Kidney capillary endothelial cell (primary cell): Measurements from ENCODE around the gene PPTC7.
"Not testable (repeated sequence)": the region's sequence is repeated elsewhere in the genome, so short reads cannot be mapped to it uniquely, and the experiment has no call there.

Source experiments
- DNase-seq: peaks from one replicate; pipeline ENCODE4 v3.0.0-alpha.2; 2018; ENCODE audit warnings: low spot score

PPTC7 gene

GRCh38 chr12:110534811-110535210 is 48.3 kb downstream of the PPTC7 start:
- no peak for DNase-seq

DNA sequence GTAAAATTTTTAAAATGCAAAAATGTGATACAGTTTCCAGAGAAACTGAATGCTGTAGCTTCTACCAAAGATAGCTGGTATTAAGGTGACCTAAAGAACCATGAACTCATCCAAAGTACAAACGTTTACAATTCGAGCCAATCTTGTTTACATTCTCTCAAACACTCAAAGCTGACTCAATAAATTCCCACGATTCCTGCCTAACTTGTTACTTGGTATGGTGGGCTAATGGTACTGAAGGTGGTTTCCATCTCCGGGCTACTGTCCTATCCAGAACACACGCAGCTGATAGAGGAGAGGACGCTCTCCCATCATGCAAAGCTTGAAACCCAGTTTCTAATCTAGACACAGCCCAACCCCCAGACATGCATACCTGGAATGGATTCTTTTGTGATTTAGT is 49.5 kb downstream of the PPTC7 start:
- DNase-seq = no peak

DNA sequence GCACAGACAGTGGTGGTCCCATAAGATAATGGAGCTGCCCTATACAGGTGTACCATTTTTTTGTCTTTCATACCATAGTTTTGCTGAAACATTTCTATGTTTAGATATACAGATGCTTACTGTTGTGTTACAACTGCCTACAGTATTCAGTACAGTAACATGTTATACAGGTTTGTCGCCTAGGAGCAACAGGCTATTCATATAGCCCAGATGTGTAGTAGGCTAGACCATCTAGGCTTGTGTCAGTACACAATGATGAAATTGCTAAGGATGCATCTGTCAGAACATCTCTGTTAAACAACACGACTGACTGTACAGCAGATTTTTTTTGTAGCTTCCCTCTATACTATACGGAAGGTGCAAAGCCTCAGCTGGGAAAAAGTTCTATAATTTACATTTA is 50.5 kb downstream of the PPTC7 start:
- DNase-seq = no peak

DNA sequence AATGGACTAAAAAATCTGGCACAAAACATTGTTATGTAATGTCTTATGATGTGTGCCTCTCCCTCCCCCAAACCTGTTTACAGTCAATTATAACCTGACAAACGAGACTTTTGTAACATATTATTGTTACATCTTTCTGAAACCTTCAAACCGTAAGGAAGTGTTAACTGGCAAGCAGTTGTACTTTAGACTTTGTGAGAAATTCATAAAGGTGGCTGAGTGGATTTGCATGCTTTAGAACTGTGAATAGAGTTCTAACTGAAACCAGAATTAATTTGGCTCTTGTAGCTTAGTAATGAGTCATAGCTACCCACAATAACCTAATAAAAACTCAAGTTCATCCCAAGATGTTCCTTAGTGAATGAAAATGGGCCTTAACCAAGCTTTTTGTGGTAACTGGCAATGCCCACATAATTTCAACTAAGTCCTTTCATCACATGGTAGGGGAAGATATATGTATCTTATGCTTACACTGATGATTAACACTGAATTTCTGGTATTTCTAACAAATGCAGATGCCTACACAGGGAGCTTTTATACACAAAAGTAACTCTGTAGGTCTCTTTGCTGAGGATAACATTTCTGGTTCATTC is 51.3 kb downstream of the PPTC7 start:
- DNase-seq = no peak

DNA sequence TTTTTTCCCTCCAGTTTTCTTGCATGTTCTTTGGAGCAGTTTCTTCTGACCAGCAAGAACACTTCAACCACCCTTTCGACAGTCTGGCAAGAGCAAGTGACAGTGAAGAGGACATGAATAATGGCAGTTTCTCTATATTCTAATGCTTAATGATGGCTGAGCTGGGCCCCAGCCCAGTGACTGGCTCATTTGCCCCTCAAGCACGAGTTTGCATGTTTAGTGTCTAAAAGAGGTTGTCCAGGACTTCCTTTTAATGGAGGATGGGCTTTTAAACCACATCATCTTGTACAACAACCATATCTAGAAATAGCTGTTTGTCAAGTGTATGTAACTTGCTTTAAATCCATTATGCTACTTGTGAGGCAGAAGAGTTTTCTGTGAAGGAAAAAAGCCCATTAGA is 52.6 kb downstream of the PPTC7 start:
- no peak for DNase-seq

DNA sequence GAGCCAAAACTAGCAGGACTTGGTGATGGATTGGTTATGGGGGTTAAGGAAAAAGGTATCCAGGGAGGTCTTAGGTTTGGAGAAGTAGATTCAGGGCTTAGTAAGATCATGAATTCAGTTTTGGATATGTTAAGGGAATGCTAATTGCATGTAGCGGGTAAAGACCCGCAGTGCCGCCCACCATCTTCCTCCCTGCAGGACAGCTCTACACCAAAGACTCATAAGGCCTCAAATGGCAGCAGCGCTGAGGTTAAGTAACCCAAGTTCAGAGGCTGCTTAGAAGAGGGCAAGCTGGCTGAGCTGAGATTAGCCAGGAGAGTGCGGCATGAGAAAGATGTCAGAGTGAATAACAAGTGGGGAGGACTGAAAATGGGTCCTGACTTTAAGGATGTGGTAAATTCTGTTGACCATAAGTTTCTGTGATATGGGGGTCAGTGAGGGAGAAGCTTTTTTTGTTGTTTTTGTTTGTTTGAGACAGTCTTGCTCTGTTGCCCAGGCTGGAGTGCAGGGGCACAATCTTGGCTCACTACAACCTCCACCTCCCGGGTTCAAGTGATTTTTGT is 54.8 kb downstream of the PPTC7 start:
- DNase-seq = no peak

GRCh38 chr12:110520876-110521712 is 62.0 kb downstream of the PPTC7 start:
- not testable (repeated sequence) for DNase-seq

- not testable (repeated sequence) for DNase-seq
These were observed 65.1 kb downstream of the PPTC7 start for GRCh38 chr12:110518014-110518413.

DNA sequence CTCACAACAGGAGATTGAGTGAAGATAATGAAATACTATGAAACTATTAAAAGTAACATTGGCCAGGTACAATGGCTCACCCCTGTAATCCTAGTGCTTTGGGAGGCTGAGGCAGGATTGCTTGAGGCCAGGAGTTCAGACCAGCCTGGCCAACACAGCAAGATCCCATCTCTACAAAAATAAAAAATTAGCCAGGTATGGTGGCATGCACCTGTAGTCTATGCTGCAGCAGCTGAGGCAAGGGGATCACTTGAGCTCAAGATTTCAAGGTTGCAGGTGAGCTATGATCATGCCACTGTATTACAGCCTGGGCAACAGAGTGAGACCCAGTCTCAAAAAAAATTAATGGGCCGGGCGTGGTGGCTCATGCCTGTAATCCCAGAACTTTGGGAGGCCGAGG is 66.1 kb downstream of the PPTC7 start:
- no peak for DNase-seq

DNA sequence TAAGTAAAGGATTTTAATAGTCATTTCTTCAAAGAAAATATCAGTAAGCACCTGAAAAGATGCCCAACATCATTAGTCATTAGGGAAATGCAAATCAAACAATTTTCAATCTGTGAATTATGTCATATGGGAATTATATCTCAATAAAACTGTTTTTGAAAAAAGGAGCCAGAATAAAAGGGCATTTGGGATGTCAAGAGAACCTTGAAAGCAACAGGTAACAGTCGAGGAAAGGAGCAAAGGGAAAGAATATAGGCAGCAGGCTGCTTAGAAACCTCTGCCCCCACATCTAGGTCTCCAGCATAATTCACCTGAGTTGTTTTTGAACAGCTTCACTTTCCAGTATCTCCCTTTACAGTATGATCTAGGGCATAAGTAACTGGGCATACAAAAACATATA is 68.8 kb downstream of the PPTC7 start:
- no peak for DNase-seq

DNA sequence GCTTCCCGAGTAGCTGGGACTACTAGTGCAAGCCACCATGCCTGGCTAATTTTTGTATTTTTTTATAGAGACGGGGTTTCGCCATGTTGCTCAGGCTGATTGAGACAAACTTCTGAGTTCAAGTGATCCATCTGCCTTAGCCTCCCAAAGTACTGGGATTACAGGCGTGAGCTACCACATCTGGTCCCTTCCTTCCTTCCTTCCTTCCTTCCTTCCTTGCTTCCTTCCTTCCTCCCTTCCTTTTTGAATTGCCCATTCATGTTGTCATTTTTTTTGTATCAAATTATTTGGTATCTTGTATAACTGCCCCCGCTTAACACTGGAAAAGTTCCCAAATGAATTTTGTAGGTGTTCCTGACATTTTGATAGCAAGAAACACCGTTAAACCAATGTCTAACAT is 69.3 kb downstream of the PPTC7 start:
- no peak for DNase-seq

DNA sequence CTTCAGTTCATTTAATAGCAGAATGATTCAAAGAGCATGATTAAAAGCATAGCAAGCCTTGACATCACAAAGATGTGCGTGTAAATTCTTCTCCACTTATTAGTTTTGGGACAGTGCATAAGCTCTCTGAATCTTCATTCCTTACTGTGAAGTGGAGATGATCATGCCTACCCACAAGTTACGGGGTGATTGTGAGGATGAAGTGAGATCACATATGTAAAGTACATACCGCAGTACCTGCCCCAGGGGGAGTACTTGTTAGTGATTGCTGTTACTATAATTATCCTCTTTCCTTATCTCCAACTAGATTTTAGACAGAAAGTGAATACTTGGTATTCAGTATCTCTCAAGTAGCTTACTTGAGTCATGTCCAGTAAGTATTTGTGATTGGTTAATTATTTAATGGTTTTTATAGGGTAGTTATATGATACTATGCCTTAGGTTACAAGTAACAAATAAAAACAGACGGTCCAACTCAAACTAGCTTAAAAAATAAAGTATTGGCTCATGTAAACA is 75.0 kb downstream of the PPTC7 start:
- no peak for DNase-seq

DNA sequence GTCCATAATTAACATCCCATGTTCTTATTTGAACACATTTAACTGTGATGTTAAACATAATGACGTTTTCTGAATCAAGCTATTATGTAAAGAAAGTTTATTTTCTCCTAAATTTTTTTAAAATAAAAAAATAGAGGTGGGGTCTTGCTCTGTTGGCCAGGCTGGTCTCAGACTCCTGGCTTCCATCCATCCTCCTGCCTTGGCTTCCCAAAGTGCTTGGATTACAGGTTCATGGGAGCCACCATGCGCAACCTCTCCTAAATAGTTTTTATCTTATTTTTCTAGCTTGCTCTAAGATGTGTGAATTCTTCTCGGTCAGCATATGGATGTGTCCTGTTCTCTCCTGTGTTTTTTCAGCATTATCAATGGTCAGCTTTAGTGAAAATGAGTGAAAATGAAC is 77.8 kb downstream of the PPTC7 start:
- no peak for DNase-seq

DNA sequence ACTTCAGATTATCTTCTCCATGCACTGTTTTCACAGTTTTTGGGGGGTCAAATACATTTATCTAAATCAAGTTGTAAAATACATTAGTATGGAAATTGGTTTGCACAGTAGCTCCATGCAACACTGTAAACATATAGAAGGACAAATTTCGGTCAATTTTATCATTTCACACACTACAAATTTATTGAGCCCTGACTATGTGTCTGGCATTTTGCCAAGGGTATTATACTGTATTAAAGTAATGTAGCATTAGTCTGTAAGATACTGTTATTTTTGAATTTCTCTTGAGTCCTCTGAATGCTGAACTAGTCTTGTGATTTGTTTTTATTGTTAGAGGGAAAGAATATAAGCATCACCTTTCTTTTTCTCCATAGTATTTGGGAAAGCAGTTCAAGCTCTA is 79.7 kb downstream of the PPTC7 start:
- no peak for DNase-seq

- DNase-seq = peak; percentile 99
These were observed 81.1 kb downstream of the PPTC7 start, which contains the start of the genes RAD9B and VPS29 for GRCh38 chr12:110501752-110502738. TSS of gene RAD9B (plus strand) at chr12:110502331. CDS start at chr12:110502338, 7 bp downstream. TSS of gene VPS29 (minus strand) at chr12:110502111. CDS start at chr12:110502051, 60 bp downstream.

- DNase-seq = peak; percentile 40
These were observed 81.7 kb downstream of the PPTC7 start for GRCh38 chr12:110501399-110501751.

DNA sequence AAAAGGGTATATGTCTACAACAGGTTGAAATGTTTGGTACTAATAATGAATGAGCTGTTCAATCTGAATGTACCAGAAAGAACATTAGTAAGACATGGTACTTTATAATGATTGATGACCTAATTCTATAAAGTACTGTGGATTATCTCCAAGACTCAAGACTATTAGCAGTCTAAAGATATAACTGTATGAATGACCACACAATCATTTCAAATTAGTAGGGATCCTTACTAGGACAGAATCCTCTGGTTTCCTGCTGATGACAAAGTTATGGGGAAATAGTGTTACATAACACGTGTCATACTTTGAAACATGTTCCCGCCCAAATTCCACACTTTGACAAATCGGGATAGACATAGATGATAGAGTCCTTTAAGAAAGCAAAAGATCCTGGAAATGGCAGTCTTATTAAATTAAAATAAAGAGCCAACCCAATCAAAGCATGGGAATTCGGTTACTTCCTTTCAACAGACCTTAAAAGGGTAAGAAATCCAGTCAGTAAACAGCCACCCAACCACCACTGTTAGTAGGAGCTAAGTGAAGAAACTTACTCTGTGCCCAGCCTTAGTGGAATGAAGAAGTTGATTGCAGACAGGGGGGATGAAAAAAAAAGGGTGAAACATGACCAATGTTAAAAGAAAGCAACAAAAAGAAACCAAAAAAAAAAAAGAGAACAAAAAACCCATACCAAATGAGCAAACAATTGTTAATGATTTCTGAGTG is 84.0 kb downstream of the PPTC7 start:
- no peak for DNase-seq
